Keratinocyte (primary cell): ENCODE data around the gene DDX39B. TPM values are rescaled to one million over a fixed set of nuclear protein-coding genes. Genes with fewer than 3 reads are reported as not detected.
A peak's percentile ranks its signal among the peaks of the same experiment; 100 is the strongest.

ENCODE experiments used
- DNase-seq: peaks from one replicate; pipeline ENCODE4 v3.0.0-alpha.2; 2011; ENCODE audit warnings: low read depth, missing footprints, low spot score
- FAIRE-seq: peaks from 2 replicates; lab custom pipeline; 2011; peaks lifted over from hg19 to GRCh38; lab: Jason Lieb, UNC
- H2AFZ ChIP-seq: 2 replicates; pipeline ENCODE4 v1.6.0; 2012; ENCODE audit warnings: low read length, control low read depth, inconsistent platforms; ENCODE audit not compliant: control insufficient read depth
- H3K27ac ChIP-seq: 2 replicates; pipeline ENCODE4 v1.5.1; 2011; ENCODE audit warnings: low read length; ENCODE audit not compliant: control insufficient read depth, insufficient read depth
- H3K27me3 ChIP-seq: 3 replicates; pipeline ENCODE4 v1.6.0; 2011; ENCODE audit warnings: low read length; ENCODE audit not compliant: control insufficient read depth, insufficient read depth; ENCODE audit errors: extremely low read depth
- H3K36me3 ChIP-seq, 2 experiments: 2 replicates in 1 of 2; 3 replicates in 1 of 2; pipeline ENCODE4 v1.5.1; 2011; ENCODE audit warnings: low read length in 2 of 2, mild to moderate bottlenecking in 1 of 2; ENCODE audit not compliant: control insufficient read depth in 2 of 2, insufficient read depth in 2 of 2; ENCODE audit errors: extremely low read depth in 1 of 2
- H3K4me1 ChIP-seq: 3 replicates; pipeline ENCODE4 v1.5.1; 2011; ENCODE audit warnings: low read length; ENCODE audit not compliant: control insufficient read depth, insufficient read depth; ENCODE audit errors: extremely low read depth
- H3K4me2 ChIP-seq: 3 replicates; pipeline ENCODE4 v1.6.0; 2011; ENCODE audit warnings: low read depth, low read length; ENCODE audit not compliant: control insufficient read depth, insufficient read depth; ENCODE audit errors: extremely low read depth
- H3K4me3 ChIP-seq, 3 experiments: fragments of 200-600 bp in 1 of 3; sonication (generic) in 1 of 3; 2 replicates in 2 of 3; 3 replicates in 1 of 3; pipeline ENCODE4 v1.5.1; 2011 to 2016; ENCODE audit warnings: low read length in 3 of 3, mild to moderate bottlenecking in 3 of 3, control low read depth in 2 of 3, inconsistent platforms in 1 of 3, low read depth in 1 of 3, mixed read lengths in 1 of 3, mixed run types in 1 of 3, moderate library complexity in 1 of 3; ENCODE audit not compliant: control insufficient read depth in 2 of 3, insufficient read depth in 2 of 3; ENCODE audit errors: extremely low read depth in 1 of 3
- H3K79me2 ChIP-seq: 2 replicates; pipeline ENCODE4 v1.6.0; 2012; ENCODE audit warnings: low read length; ENCODE audit not compliant: control insufficient read depth, insufficient read depth
- H3K9ac ChIP-seq: 3 replicates; pipeline ENCODE4 v1.6.0; 2011; ENCODE audit warnings: low read length; ENCODE audit not compliant: control insufficient read depth, insufficient read depth; ENCODE audit errors: extremely low read depth
- H3K9me1 ChIP-seq: 3 replicates; pipeline ENCODE4 v1.6.0; 2011; ENCODE audit warnings: low read length; ENCODE audit not compliant: control insufficient read depth, insufficient read depth; ENCODE audit errors: extremely low read depth
- H3K9me3 ChIP-seq: 2 replicates; pipeline ENCODE4 v1.5.1; 2012; ENCODE audit warnings: low read depth, low read length; ENCODE audit not compliant: control insufficient read depth
- H4K20me1 ChIP-seq: 3 replicates; pipeline ENCODE4 v1.6.0; 2011; ENCODE audit warnings: low read length; ENCODE audit not compliant: control insufficient read depth, insufficient read depth; ENCODE audit errors: extremely low read depth
- EZH2 ChIP-seq: IDR thresholded peaks from one replicate; pipeline ENCODE4 v1.6.1; 2012; ENCODE audit warnings: inconsistent platforms, mild to moderate bottlenecking, low read length, moderate library complexity
- dilution Hi-C: fragments of 300-500 bp; cut with MboI; formaldehyde crosslinking; loops from one replicate; pipeline ENCODE4 v1.7.0; 2020; ENCODE audit warnings: low sequenced_read_pairs; ENCODE audit not compliant: extremely low pct_ligation_motif_present
- polyA plus RNA-seq, 5 experiments: library from polyadenylated mRNA; depleted of rRNA in 3 of 5; stranded (reverse) in 3 of 5; stranded (forward) in 1 of 5; unstranded in 1 of 5; fragments of >200 nt; gene quantifications; 1 replicate in 1 of 5; 2 replicates in 3 of 5; 3 replicates in 1 of 5; pipeline versions ENCODE4 v1.2.1 to v1.2.3, GENCODE V29; 2011 to 2012; ENCODE audit warnings: missing spikeins in 2 of 5, low read depth in 1 of 5, low replicate concordance in 1 of 5
- TF ChIP-seq, protein P1 (sequence below), 3 experiments: IDR thresholded peaks in 1 of 3; conservative IDR thresholded peaks in 1 of 3; optimal IDR thresholded peaks in 1 of 3; 2 replicates in 2 of 3; 3 replicates in 1 of 3; pipeline versions ENCODE3 to v1.5.1; 2011; ENCODE audit warnings: low read length in 3 of 3, mild to moderate bottlenecking in 3 of 3, moderate library complexity in 2 of 3, control low read depth in 1 of 3, inconsistent platforms in 1 of 3; ENCODE audit not compliant: insufficient read depth in 2 of 3; ENCODE audit errors: extremely low read depth in 1 of 3

The DDX39B gene
- polyA plus RNA-seq, 1 donor (not counting 4 experiments of a cell fraction or from before 2014, with no cell fraction given), result 314 TPM

DNA sequence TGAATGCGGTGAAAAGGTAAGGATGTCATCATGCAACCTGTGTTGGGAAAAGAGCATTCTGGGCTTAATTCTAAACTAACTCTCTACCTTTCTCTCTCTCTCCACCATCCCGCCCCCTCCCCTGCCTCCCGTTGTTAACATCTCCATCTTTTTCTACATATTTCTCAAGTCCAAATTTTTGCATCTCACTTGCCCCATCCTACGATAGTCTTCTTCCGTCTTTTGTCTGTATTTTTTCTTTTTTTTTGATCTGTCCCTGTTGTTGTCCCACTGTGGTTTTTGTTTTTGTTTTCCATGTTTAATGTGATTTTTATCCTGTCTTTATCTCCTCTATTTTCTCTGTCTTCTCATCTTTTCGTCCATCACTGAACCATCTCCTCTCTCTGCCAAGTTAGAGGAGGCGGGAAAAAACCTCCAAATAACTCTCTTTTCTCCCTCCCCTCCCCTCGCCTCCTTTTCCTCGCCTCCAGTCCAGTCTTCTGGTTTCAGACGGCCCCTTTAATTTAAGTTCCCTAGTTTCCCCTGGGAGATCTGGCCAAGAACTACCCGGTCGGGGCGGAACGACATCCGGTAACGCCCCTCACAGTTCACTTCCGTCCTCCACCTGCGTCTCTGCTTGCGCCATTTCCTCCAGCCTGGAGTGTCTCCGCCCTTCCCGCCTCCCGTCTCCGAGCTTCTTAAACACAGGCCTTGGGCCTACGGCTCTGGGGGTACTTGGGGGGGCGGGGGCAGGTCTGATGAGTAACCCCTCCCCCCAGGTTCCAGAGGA is 5.3 kb upstream of the DDX39B start, which contains the start of gene NFKBIL1:
Gene NFKBIL1, plus strand, starts transcription at position 651 of the 769 bp plus-strand sequence. Its CDS starts 87 bp downstream, at position 738.
- no peaks in the 10 kb centered on the region for H4K20me1 ChIP-seq
- H3K4me1 ChIP-seq, result peaks cover 15% of the 10 kb centered on the region
- dilution Hi-C loops, result no loop called here
- H3K79me2 ChIP-seq, result peaks cover 15% of the 10 kb centered on the region
- no peaks in the 10 kb centered on the region for H3K9me3 ChIP-seq
- H3K9ac ChIP-seq, result peak within 1 kb of the TSS; percentile 89
- no peaks in the 10 kb centered on the region for H3K9me1 ChIP-seq
- FAIRE-seq (peak; percentile 51), DNase-seq (peak; percentile 57)
- H2AFZ ChIP-seq, result peak within 1 kb of the TSS; percentile 93
- H3K27me3 ChIP-seq, result no peaks in the 10 kb centered on the region
- TF ChIP-seq, protein P1, sequence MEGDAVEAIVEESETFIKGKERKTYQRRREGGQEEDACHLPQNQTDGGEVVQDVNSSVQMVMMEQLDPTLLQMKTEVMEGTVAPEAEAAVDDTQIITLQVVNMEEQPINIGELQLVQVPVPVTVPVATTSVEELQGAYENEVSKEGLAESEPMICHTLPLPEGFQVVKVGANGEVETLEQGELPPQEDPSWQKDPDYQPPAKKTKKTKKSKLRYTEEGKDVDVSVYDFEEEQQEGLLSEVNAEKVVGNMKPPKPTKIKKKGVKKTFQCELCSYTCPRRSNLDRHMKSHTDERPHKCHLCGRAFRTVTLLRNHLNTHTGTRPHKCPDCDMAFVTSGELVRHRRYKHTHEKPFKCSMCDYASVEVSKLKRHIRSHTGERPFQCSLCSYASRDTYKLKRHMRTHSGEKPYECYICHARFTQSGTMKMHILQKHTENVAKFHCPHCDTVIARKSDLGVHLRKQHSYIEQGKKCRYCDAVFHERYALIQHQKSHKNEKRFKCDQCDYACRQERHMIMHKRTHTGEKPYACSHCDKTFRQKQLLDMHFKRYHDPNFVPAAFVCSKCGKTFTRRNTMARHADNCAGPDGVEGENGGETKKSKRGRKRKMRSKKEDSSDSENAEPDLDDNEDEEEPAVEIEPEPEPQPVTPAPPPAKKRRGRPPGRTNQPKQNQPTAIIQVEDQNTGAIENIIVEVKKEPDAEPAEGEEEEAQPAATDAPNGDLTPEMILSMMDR (optimal IDR thresholded peaks at IDR 0.05 in 1 of 3, IDR thresholded peaks at IDR 0.05 in 1 of 3, conservative IDR thresholded peaks at IDR 0.05 in 1 of 3; ENCODE audit: extremely low read depth in 1 of 3, insufficient read depth in 2 of 3, low read length in 3 of 3), result peak in 1 of 3 experiments; percentile 1
- no peak for TF ChIP-seq EZH2
- peak within 1 kb of the TSS; percentile 86 for H3K27ac ChIP-seq
- peaks cover 13% of the 10 kb centered on the region in 2 experiments for H3K36me3 ChIP-seq
- peak within 1 kb of the TSS; percentile 55 to 86 (median 85) for H3K4me3 ChIP-seq
- H3K4me2 ChIP-seq, result peak within 1 kb of the TSS; percentile 98

DNA sequence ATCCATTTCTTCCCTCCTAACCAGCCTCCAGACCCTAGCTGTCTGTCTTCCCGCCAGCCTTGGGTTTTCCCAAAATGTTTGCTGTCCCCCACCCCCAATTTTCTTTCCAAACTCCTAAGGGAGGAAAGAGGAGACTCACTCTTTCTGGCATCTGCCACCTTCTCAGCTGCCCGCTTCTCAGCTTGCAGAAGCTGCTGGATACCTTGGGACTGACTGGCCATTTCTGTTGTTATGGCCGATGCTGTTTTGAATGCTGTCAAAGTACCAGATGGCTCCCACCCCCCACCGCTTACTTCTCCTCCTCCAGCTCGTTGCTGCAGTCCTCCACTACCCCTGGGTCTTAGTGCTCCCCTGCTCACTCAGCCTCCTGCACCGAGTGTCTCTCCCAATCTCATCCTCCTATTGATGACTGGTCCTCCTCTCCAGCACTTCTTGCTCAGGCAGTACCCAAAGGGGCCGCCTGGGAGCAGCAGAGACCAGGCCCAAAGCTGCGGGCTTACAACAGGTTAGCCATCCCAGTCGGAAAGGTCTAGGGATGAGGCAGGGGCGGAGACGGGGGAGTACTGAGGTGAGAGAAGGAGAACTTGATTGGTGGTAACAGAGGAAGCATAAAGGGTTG is 4.6 kb upstream of the DDX39B start, which contains the start of gene ATP6V1G2:
Gene ATP6V1G2, minus strand, starts transcription at position 270 of the 619 bp plus-strand sequence. Its CDS starts 49 bp downstream, at position 221.
- no peaks in the 10 kb centered on the region for H3K9me3 ChIP-seq
- peaks cover 19% of the 10 kb centered on the region for H3K79me2 ChIP-seq
- H3K27ac ChIP-seq, result peak within 1 kb of the TSS; percentile 86
- dilution Hi-C loops, result no loop called here
- no peaks in the 10 kb centered on the region for H3K9me1 ChIP-seq
- FAIRE-seq (peak; percentile 32), DNase-seq (peak; percentile 85)
- H3K36me3 ChIP-seq, result peaks cover 13% of the 10 kb centered on the region in 2 experiments
- H3K4me3 ChIP-seq, result peak within 1 kb of the TSS; percentile 55 to 86 (median 85)
- H3K9ac ChIP-seq, result peak within 1 kb of the TSS; percentile 89
- TF ChIP-seq, protein P1 (optimal IDR thresholded peaks at IDR 0.05 in 1 of 3, IDR thresholded peaks at IDR 0.05 in 1 of 3, conservative IDR thresholded peaks at IDR 0.05 in 1 of 3; ENCODE audit: extremely low read depth in 1 of 3, insufficient read depth in 2 of 3, low read length in 3 of 3), result peak; percentile 95 to 100 (median 97)
- no peak for TF ChIP-seq EZH2
- H3K4me2 ChIP-seq, result peak within 1 kb of the TSS; percentile 98
- H2AFZ ChIP-seq, result peak within 1 kb of the TSS; percentile 93
- H3K4me1 ChIP-seq, result peaks cover 15% of the 10 kb centered on the region
- no peaks in the 10 kb centered on the region for H4K20me1 ChIP-seq
- no peaks in the 10 kb centered on the region for H3K27me3 ChIP-seq
